Hepatic stellate cell (primary cell): ENCODE measurements around the gene SPAST.
A peak's percentile ranks its signal among the peaks of the same experiment; 100 is the strongest.
"Not testable (repeated sequence)": the region's sequence is repeated elsewhere in the genome, so short reads cannot be mapped to it uniquely, and the experiment has no call there.

ENCODE experiments used
- DNase-seq: peaks from one replicate; pipeline ENCODE4 v3.0.0; 2011; ENCODE audit warnings: low spot score

SPAST gene

GRCh38 chr2:32063310-32064020 is at the start of gene SPAST:
Gene SPAST (plus strand): TSS chr2:32063556. CDS start chr2:32063832, 276 bp downstream.
- peak; percentile 97 for DNase-seq

- DNase-seq = not testable (repeated sequence)
Observed at GRCh38 chr2:32018789-32019482, 44.4 kb upstream of the SPAST start.

DNA sequence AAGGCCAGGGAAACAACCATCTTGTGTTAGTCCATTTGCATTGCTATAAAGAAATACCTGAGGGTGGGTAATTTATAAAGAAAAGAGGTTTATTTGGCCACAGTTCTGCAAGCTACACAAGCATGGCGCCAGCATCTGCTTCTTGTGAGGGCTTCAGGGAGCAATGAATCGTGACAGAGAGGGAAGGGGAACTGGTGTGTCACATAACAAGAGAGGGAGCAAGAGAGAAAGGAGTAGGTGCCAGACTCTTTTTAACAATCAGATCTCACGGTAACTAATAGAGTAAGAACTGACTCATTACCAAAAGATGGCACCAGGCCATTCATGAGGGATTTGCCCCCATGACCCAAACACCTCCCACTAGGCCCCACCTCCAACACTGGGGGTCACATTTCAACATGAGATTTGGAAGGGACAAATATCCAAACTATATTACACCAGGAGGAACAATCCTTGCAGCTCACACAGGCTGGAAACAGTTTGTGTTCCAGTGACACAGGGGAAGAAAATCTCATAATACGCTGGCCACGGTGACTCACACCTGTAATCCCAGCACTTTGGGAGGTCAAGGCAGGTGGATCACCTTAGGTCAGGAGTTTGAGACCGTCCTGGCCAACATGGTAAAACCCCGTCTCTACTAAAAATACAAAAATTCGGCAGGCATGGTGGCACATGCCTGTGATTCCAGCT is 29.0 kb upstream of the SPAST start:
- DNase-seq = not testable (repeated sequence)

DNA sequence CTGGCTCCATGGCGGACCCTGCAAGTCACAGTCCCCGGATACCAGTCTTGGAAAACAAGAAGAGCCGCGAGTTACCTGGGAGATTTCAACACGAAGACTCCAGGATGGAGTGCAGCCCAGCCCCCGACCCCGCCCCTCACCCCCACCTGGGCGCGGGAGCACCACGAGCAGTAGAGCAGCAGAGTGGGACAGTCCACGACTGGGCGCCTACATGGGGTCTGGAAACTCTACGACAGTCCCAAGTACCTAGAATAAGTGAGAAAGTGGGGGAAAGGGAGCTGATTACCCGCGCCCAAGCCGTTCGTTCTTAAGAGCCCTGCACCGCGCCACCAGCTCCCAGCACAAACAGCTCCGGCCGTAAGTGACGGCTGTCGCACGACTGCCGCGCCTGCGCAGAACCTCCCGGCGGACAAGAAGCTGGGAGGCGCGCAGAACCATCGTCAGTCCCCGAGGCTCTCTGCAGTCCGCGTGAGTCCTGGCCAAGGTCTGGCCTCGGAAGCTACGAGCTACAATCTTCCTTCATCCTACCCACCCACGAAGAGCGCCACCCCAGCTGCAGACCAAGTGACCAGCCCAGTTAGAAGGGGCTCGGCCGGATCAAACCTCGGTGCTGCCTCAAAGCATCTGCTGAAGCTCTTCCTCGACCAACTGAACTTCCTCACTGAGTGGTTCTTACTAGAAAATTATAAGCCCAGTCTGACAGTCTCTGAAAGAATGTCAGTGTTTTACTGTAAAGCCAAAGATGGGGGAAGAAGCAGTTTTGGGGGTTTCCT is 23.7 kb upstream of the SPAST start, which contains the start of gene DPY30:
Gene DPY30, minus strand, starts transcription at position 359 of the 773 bp plus-strand sequence. Its CDS starts 349 bp downstream, at position 10.
- DNase-seq = peak; percentile 91

- DNase-seq = no peak
Observed at GRCh38 chr2:32043561-32043960, 19.8 kb upstream of the SPAST start.

DNA sequence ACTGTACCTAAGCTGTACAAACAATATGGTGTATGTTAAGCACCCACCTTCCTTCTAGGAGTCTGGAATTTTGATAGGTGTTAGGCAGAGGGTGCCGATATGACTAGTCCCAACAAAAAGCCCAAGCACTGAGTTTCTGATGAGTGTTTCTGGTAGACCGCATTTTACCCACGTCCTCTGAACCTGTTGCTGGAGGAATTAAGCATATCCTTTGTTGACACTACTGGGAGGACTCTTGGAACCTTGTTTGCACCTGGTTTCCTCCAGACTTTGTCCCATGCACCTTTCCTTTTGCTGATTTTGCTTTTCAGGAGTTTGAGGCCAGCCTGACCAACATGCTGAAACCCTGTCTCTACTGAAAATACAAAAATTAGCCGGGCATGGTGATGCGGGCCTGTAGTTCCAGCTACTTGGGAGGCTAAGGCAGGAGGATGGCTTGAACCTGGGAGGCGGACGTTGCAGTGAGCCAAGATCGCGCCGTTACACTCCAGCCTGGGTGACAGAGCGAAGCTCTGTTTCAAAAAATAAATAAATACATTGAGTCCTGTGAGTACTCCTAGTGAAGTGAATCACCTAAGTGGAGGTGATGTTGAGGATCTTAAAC is 11.4 kb upstream of the SPAST start:
- DNase-seq = no peak

GRCh38 chr2:32054583-32054982 is 8.8 kb upstream of the SPAST start:
- not testable (repeated sequence) for DNase-seq

DNA sequence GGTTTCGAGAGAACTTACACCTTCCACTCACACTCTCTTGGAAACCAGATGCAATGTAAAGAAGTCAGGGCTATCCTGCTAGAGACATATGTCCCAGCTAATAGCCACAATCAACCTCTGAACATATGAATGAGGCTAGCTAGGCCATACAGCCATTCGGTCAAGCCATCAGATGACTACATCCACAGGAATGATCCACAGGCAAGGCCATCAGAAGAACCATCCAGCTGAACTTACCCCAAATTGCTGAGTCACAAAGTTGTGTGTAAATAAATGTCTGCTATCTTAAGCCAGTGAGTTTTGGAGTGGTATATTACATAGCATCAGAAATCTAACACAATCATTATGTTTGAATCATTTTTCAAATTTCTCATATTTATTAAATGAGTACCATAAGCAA is 5.2 kb upstream of the SPAST start:
- DNase-seq = peak; percentile 43

DNA sequence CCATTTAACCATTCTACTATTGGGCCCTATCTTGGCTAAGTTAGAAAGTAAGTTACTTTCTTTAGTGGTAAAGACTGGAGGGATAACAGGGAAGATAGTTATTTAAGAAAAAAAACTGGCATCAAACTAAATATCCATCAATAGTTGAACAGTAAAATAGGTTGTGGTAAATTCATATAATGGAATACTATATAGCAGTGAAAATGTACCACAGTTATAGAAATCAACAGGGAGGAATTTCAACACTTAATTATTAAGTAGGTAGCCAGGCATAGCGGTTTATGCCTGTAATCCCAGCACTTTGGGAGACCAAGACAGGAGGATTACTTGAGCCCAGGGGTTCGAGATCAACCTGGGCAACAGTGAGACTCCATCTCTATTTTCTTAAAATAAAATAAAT is 3.1 kb upstream of the SPAST start:
- no peak for DNase-seq

- no peak for DNase-seq
Observed at GRCh38 chr2:32061430-32061829, 1.9 kb upstream of the SPAST start.

- DNase-seq = peak; percentile 53
Observed at GRCh38 chr2:32061973-32062861, 1.1 kb upstream of the SPAST start.

- peak; percentile 14 for DNase-seq
Observed at GRCh38 chr2:32064021-32064601, 755 bp downstream of the SPAST start.

DNA sequence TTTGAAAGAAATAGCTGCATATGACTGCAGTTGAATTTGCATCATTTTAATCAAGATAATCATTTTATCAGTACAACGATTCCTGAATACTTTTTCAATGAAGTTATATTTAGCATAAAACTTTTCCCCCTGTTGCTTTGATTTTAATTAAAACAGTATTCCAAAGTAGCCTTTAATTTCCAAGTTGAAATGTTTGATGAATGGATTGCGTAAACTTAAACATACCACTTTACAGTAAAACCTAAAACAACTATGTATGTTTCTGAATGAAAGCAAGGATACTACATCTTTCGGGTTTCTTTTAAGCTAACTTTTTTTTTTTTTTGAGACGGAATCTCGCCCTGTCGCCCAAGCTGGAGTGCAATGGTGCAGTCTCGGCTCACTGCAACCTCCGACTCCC is 1.4 kb downstream of the SPAST start:
- no peak for DNase-seq

DNA sequence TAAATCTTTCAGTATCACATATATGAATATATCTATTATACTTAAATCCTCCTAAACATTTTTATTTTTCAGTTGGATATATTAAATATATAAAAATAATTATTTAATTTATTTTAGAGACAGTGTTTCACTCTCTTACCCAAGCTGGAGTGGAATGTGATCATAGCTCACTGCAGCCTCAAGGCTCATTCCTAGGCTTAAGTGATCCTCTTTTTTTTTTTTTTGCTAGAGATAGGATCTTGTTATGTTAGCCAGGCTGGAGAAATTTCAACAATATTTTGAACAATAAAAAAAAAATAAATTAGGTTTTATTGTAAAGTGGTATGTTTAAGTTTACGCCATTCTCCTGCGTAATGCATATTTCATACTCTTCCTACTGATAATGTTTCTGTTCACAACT is 4.2 kb downstream of the SPAST start:
- DNase-seq = no peak

GRCh38 chr2:32074134-32074506 is 10.8 kb downstream of the SPAST start:
- DNase-seq = no peak

GRCh38 chr2:32095671-32096070 is 32.3 kb downstream of the SPAST start:
- no peak for DNase-seq

GRCh38 chr2:32108111-32108510 is 44.8 kb downstream of the SPAST start:
- DNase-seq = no peak

DNA sequence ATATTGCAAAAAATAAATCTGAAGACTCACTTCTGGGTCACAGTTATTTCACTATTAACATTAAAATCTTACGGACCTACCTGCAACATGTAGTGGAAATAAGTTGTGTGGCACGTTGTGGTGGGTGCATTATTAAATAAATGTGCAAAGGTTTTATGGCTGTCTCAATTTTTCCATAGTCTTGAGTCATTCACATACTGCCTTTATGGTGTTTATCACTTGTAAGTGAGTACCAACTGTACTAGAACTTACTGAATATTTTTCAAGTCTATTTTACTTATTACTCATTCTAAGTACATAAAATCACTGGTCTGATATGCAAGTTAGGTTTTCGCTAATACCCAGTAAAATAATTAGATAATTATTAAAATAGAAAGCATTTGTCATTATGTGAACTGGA is 54.7 kb downstream of the SPAST start:
- no peak for DNase-seq

DNA sequence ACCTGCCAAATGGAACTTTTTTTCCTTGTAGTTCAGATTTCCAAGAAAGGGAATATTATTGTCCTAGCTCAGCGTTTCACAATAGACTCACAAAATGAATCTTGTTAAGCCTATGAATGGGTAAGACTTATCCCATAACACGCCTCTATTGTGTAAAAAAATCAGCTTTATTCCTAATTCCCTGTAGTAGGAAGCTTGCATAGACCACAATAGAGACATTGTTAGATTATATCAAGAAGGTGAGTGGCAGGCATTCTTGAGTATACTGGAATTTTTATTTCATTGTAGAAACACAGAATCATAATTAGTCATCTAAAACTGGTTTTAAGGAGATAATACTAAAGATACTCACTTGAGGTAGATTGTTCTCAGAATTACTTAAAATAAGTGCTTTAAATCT is 55.8 kb downstream of the SPAST start:
- DNase-seq = no peak

DNA sequence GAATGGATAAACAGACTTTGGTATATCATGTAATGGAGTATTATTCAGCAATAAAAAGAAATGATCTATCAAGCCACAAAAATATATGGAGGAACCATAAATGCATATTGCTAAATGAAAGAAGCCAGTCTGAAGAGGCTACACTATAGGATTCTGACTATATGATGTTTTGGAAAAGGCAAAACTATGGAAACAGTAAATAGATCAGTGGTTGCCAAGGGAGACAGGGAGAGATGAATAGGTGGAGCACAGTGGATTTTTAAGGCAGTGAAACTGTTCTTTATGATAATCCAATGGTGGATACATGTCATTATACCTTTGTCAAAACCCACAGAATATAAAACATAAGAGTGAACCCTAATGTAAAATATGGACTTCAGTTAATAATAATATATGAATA is 61.3 kb downstream of the SPAST start:
- no peak for DNase-seq
